Smooth muscle cell (in vitro differentiated cells): ENCODE measurements around the gene JTB. TPM values are rescaled to one million over a fixed set of nuclear protein-coding genes. Genes with fewer than 3 reads are reported as not detected.

Experiments used
- DNase-seq: peaks from one replicate; lab custom pipeline; 2025; ENCODE audit not compliant: unreplicated experiment; lab: John Stamatoyannopoulos, UW
- H2AFZ ChIP-seq: fragments of 200-600 bp; sonication (generic); 2 replicates; pipeline ENCODE4 v1.6.0; 2016; ENCODE audit warnings: antibody characterized with exemption, low read depth, mild to moderate bottlenecking
- H3F3A ChIP-seq: fragments of 200-600 bp; sonication (generic); 2 replicates; pipeline ENCODE4 v1.6.0; 2017; ENCODE audit warnings: antibody characterized with exemption, low read depth
- H3K27ac ChIP-seq: fragments of 200-600 bp; sonication (generic); 2 replicates; pipeline ENCODE4 v1.5.1; 2016; ENCODE audit warnings: low read depth, mild to moderate bottlenecking
- H3K27me3 ChIP-seq: fragments of 200-600 bp; sonication (generic); 2 replicates; pipeline ENCODE4 v1.6.1; 2016; ENCODE audit warnings: low read depth, mild to moderate bottlenecking
- H3K36me3 ChIP-seq: fragments of 200-600 bp; sonication (generic); 2 replicates; pipeline ENCODE4 v1.5.1; 2016; ENCODE audit warnings: low read depth
- H3K4me1 ChIP-seq: fragments of 200-600 bp; sonication (generic); 2 replicates; pipeline ENCODE4 v1.5.1; 2016; ENCODE audit warnings: low read depth
- H3K4me2 ChIP-seq: fragments of 200-600 bp; sonication (generic); 2 replicates; pipeline ENCODE4 v1.6.0; 2016; ENCODE audit warnings: mild to moderate bottlenecking
- H3K4me3 ChIP-seq: fragments of 200-600 bp; sonication (generic); 2 replicates; pipeline ENCODE4 v1.5.1; 2016; ENCODE audit warnings: mild to moderate bottlenecking
- H3K79me2 ChIP-seq: fragments of 200-600 bp; sonication (generic); 2 replicates; pipeline ENCODE4 v1.6.0; 2016; ENCODE audit warnings: low read depth, mild to moderate bottlenecking
- H3K9ac ChIP-seq: fragments of 200-600 bp; sonication (generic); 2 replicates; pipeline ENCODE4 v1.6.0; 2016; ENCODE audit warnings: low read depth
- H3K9me3 ChIP-seq: fragments of 200-600 bp; sonication (generic); replicated peaks from 2 replicates; pipeline ENCODE4 v1.5.1; 2016; ENCODE audit warnings: low read depth
- H4K20me1 ChIP-seq: fragments of 200-600 bp; sonication (generic); 2 replicates; pipeline ENCODE4 v1.6.0; 2016; ENCODE audit warnings: low read depth
- CTCF ChIP-seq: fragments of 200-600 bp; sonication (generic); IDR thresholded peaks from 2 replicates; pipeline ENCODE4 v1.5.1; 2017; ENCODE audit warnings: borderline replicate concordance, mild to moderate bottlenecking, antibody characterized with exemption; ENCODE audit not compliant: insufficient read depth, poor library complexity, severe bottlenecking
- WGBS: methylation state at CpG from one replicate; pipeline ENCODE4 v1.1.7; 2016; ENCODE audit warnings: low lambda C conversion rate; 5-methylcytosine and 5-hydroxymethylcytosine counted together
- polyA plus RNA-seq: library from polyadenylated mRNA; unstranded; fragments of >200 nt; fragmentation: Nextera tagmentation; extraction: Ambion mirVana; gene quantifications from 2 replicates; pipeline ENCODE4 v1.2.1, GENCODE V29; 2016
- total RNA-seq: library from RNA; depleted of rRNA; stranded (reverse); fragments of >200 nt; gene quantifications from 2 replicates; pipeline ENCODE4 v1.2.3, GENCODE V29; 2014

JTB gene
- total and polyA plus RNA-seq, 2 experiments from 2014 or later: 139 to 157 TPM

- Histone ChIP-seq H3K79me2 (peaks cover 16% of the 10 kb centered on the region), H3K9ac (peak overlapping the region; percentile 97), H3K4me3 (peak overlapping the region; percentile 85), H2AFZ (no peak overlapping the region), H4K20me1 (peaks cover 35% of the 10 kb centered on the region), H3K27me3 (no peaks in the 10 kb centered on the region), H3F3A (peaks cover 18% of the 10 kb centered on the region), H3K4me2 (peak overlapping the region; percentile 89), H3K36me3 (peaks cover 9% of the 10 kb centered on the region), H3K4me1 (peaks cover 12% of the 10 kb centered on the region), H3K9me3 (no peaks in the 10 kb centered on the region), H3K27ac (peak overlapping the region; percentile 88)
- DNase-seq: no peak
- 90% methylated on average over 2 of the region's 2 CpGs for WGBS
- TF ChIP-seq CTCF: no peak
Measured at GRCh38 chr1:153991806-153992205, 14.3 kb upstream of the JTB start.

GRCh38 chr1:153991151-153991630 lies 13.7 kb upstream of the JTB start:
- Histone ChIP-seq H4K20me1 (peaks cover 35% of the 10 kb centered on the region), H3F3A (peaks cover 18% of the 10 kb centered on the region), H3K36me3 (peaks cover 9% of the 10 kb centered on the region), H2AFZ (no peak overlapping the region), H3K27me3 (no peaks in the 10 kb centered on the region), H3K4me3 (peak overlapping the region; percentile 85), H3K9ac (peak overlapping the region; percentile 97), H3K27ac (peak overlapping the region; percentile 88), H3K4me1 (peaks cover 17% of the 10 kb centered on the region), H3K79me2 (peaks cover 16% of the 10 kb centered on the region), H3K9me3 (no peaks in the 10 kb centered on the region), H3K4me2 (peak overlapping the region; percentile 89)
- 9% methylated on average over 9 of the region's 9 CpGs for WGBS
- DNase-seq: no peak
- TF ChIP-seq CTCF: no peak

GRCh38 chr1:153990468-153991150 lies 13.1 kb upstream of the JTB start, which contains the start of gene RPS27:
RPS27 (plus strand) TSS chr1:153990762; CDS start chr1:153990797, 35 bp downstream.
- H3K9ac ChIP-seq: peak within 1 kb of the TSS; percentile 97
- H3K27me3 ChIP-seq: no peaks in the 10 kb centered on the region
- peak within 1 kb of the TSS; percentile 88 for H3K27ac ChIP-seq
- H3K4me2 ChIP-seq: peak within 1 kb of the TSS; percentile 89
- TF ChIP-seq CTCF: no peak
- peaks cover 35% of the 10 kb centered on the region for H4K20me1 ChIP-seq
- no peaks in the 10 kb centered on the region for H3K9me3 ChIP-seq
- WGBS: 1% methylated on average over 36 of the region's 36 CpGs
- peak within 1 kb of the TSS; percentile 85 for H3K4me3 ChIP-seq
- peaks cover 8% of the 10 kb centered on the region for H3K36me3 ChIP-seq
- peak; percentile 47 for DNase-seq
- peak within 1 kb of the TSS; percentile 81 for H2AFZ ChIP-seq
- H3K79me2 ChIP-seq: peaks cover 16% of the 10 kb centered on the region
- H3F3A ChIP-seq: peaks cover 16% of the 10 kb centered on the region
- H3K4me1 ChIP-seq: peaks cover 17% of the 10 kb centered on the region
